A549 (cell line): Measurements from ENCODE around the gene DNA2. TPM values are rescaled to one million over a fixed set of nuclear protein-coding genes. Genes with fewer than 3 reads are reported as not detected.
A peak's percentile ranks its signal among the peaks of the same experiment; 100 is the strongest.

Experiments used
- ATAC-seq, 2 experiments: fragments of 200-7000 bp in 1 of 2; fragments of >200 bp in 1 of 2; cut with Nextera tagmentation in 1 of 2; cut with Tn5 transposase in 1 of 2; 3 replicates each; pipeline versions ENCODE4 v1.8.0 to v1.9.1; 2018 to 2020; ENCODE audit warnings: mild to moderate bottlenecking in 1 of 2, moderate library complexity in 1 of 2
- CTCF ChIA-PET: fragments of 300-600 bp; sonication (Branson Sonifier 250); formaldehyde crosslinking; extraction: SDS; loops from one replicate; lab custom pipeline; 2021; ENCODE audit warnings: antibody characterized with exemption, inconsistent platforms; lab: Yijun Ruan, JAX
- POLR2A ChIA-PET: fragments of 350-600 bp; formaldehyde crosslinking; extraction: SDS; loops from one replicate; lab custom pipeline; 2021; ENCODE audit warnings: antibody characterized with exemption, inconsistent platforms; lab: Yijun Ruan, JAX
- DNase-seq, 2 experiments: peaks; one replicate each; pipeline versions ENCODE4 v3.0.0 to v3.0.0-alpha.2; 2011 to 2016; ENCODE audit warnings: low read depth in 1 of 2, low spot score in 1 of 2
- FAIRE-seq: peaks from 2 replicates; lab custom pipeline; 2011; peaks lifted over from hg19 to GRCh38; lab: Jason Lieb, UNC
- H3K27ac ChIP-seq, 2 experiments: fragments of >200 bp; sonication (Bioruptor Twin); formaldehyde crosslinking; 3 replicates each; pipeline ENCODE4 v1.5.1; 2016 to 2017
- H3K4me1 ChIP-seq: fragments of >200 bp; sonication (Bioruptor Twin); formaldehyde crosslinking; 3 replicates; pipeline ENCODE4 v1.6.1; 2016
- H3K4me2 ChIP-seq: fragments of >200 bp; sonication (Bioruptor Twin); formaldehyde crosslinking; 3 replicates; pipeline ENCODE4 v1.6.1; 2016
- H3K4me3 ChIP-seq: fragments of >200 bp; sonication (Bioruptor Twin); formaldehyde crosslinking; 3 replicates; pipeline ENCODE4 v1.5.1; 2016
- H3K9me3 ChIP-seq: fragments of >200 bp; sonication (Bioruptor Twin); formaldehyde crosslinking; 3 replicates; pipeline ENCODE4 v1.6.1; 2016
- CHD2 ChIP-seq: fragments of 150-350 bp; IDR thresholded peaks from 2 replicates; pipeline ENCODE4 v1.6.1; 2014; ENCODE audit warnings: low read length; ENCODE audit not compliant: partially characterized antibody
- FOSB ChIP-seq: fragments of 250-450 bp; sonication (Bioruptor Pico); IDR thresholded peaks from 2 replicates; pipeline ENCODE4 v1.5.0; 2020; ENCODE audit warnings: mild to moderate bottlenecking, moderate library complexity
- FOSL2 ChIP-seq, 2 experiments: fragments of 450-650 bp in 1 of 2; fragments of >200 bp in 1 of 2; sonication (Bioruptor Twin) in 1 of 2; formaldehyde crosslinking; IDR thresholded peaks; 2 replicates each; pipeline versions ENCODE4 v1.5.0 to v1.6.1; 2016 to 2020; ENCODE audit warnings: mild to moderate bottlenecking in 1 of 2, moderate library complexity in 1 of 2
- GATA3 ChIP-seq: IDR thresholded peaks from 2 replicates; pipeline ENCODE4 v1.6.1; 2012; ENCODE audit warnings: borderline replicate concordance
- HOXB13 ChIP-seq: fragments of 250-450 bp; sonication (Bioruptor Pico); IDR thresholded peaks from 2 replicates; pipeline ENCODE4 v1.5.0; 2020; ENCODE audit warnings: low read depth, mild to moderate bottlenecking, moderate library complexity
- HOXB5 ChIP-seq: fragments of 250-450 bp; sonication (Bioruptor Pico); IDR thresholded peaks from 2 replicates; pipeline ENCODE4 v1.5.0; 2020; ENCODE audit warnings: mild to moderate bottlenecking, moderate library complexity
- KDM1A ChIP-seq: fragments of 200-600 bp; sonication (generic); IDR thresholded peaks from 2 replicates; pipeline ENCODE4 v1.6.1; 2016; ENCODE audit warnings: low read depth, mild to moderate bottlenecking
- MAZ ChIP-seq: fragments of 150-350 bp; IDR thresholded peaks from 2 replicates; pipeline ENCODE4 v1.6.1; 2014; ENCODE audit warnings: antibody characterized with exemption, low read depth, low read length, borderline replicate concordance
- MYC ChIP-seq: IDR thresholded peaks from 2 replicates; pipeline ENCODE4 v1.6.1; 2012; ENCODE audit warnings: mild to moderate bottlenecking, inconsistent platforms, low read length, improper control_type of control experiment, borderline replicate concordance
- NFE2L2 ChIP-seq: fragments of 150-350 bp; conservative IDR thresholded peaks from 2 replicates; pipeline ENCODE4 v1.6.1; 2014; ENCODE audit warnings: low read length
- NR3C1 ChIP-seq: fragments of >200 bp; sonication (Bioruptor Twin); formaldehyde crosslinking; IDR thresholded peaks from 3 replicates; pipeline ENCODE4 v1.6.1; 2017
- PHF8 ChIP-seq: fragments of 200-600 bp; sonication (generic); IDR thresholded peaks from 2 replicates; pipeline ENCODE4 v1.6.1; 2016; ENCODE audit warnings: low read depth, mild to moderate bottlenecking, antibody characterized with exemption, moderate library complexity, borderline replicate concordance
- TP53 ChIP-seq: fragments of 250-450 bp; sonication (Bioruptor Pico); IDR thresholded peaks from 2 replicates; pipeline ENCODE4 v1.5.0; 2021; ENCODE audit warnings: mild to moderate bottlenecking, moderate library complexity
- ZFP36 ChIP-seq: fragments of 450-650 bp; IDR thresholded peaks from 2 replicates; pipeline ENCODE4 v1.6.1; 2014; ENCODE audit warnings: borderline replicate concordance; ENCODE audit not compliant: partially characterized antibody
- ZSCAN20 ChIP-seq: fragments of 250-450 bp; sonication (Bioruptor Pico); IDR thresholded peaks from 2 replicates; pipeline ENCODE4 v1.8.0; 2022; ENCODE audit warnings: mild to moderate bottlenecking, moderate library complexity
- WGBS: methylation state at CpG from one replicate; pipeline ENCODE4 v1.1.6; 2017; ENCODE audit errors: missing lambda C conversion rate; 5-methylcytosine and 5-hydroxymethylcytosine counted together
- polyA plus RNA-seq, 4 experiments: library from polyadenylated mRNA; depleted of rRNA in 3 of 4; stranded (reverse); fragments of >200 nt; fragmentation: RNase III in 1 of 4; extraction: RNeasy Plus Mini Kit Qiagen cat#74134 plus additional on column Dnase treatment in 1 of 4; gene quantifications; 2 replicates in 3 of 4; 3 replicates in 1 of 4; pipeline ENCODE4 v1.2.3, GENCODE V29; 2011 to 2017
- TF ChIP-seq, protein P1 (sequence below): IDR thresholded peaks from 2 replicates; pipeline ENCODE4 v1.6.1; 2012; ENCODE audit warnings: low read depth, borderline replicate concordance
- TF ChIP-seq, protein P2 (sequence below): fragments of >200 bp; sonication (Bioruptor Twin); formaldehyde crosslinking; IDR thresholded peaks from 3 replicates; pipeline ENCODE4 v1.5.1; 2016
- TF ChIP-seq, protein P3 (sequence below): fragments of 250-450 bp; sonication (Bioruptor Pico); IDR thresholded peaks from 2 replicates; pipeline ENCODE4 v1.5.0; 2021; ENCODE audit warnings: mild to moderate bottlenecking, moderate library complexity, borderline replicate concordance
- TF ChIP-seq, protein P4 (sequence below): IDR thresholded peaks from 2 replicates; pipeline ENCODE4 v1.6.1; 2012

DNA2 gene
- polyA plus RNA-seq, 2 of the 4 experiments (the other 2 are of a cell fraction), result 16.5 to 20.1 TPM

DNA sequence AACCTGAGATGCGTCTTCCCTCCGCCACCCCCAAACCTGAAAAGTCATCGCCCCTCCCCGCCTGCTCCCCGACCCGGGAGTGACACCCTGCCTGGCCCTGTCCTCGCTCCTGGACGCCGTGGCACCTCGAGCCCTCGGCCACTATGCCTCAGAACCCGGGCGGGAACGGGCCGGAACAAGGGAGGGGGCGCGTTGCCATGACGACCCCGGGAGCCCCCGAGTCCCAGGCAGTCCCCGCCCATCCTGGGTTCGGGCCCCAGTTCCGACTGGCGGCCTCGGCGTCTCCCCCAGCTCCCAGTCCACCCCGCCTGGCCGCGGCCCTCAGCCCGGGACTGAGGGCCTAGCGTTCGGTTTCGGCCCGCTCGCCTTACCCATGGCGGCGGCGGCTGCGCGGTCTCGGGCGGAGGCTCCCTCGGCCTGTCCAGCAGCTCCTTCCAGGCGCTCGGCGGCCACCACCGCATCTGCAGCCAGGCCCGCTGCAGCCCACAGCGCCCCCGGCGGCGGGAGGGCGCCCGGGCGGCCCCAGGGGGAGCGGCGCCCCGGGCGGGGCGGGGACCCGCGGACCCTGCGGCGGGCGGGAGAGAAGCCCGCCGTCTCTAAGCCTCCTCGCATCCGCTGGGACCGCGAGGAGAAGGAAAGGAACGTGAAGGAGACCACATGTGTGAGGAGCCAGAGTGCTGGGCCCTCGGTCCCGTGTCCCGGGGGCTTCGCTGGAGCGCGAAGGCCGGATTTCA is 64.8 kb downstream of the DNA2 start, which contains the start of gene RUFY2 (continued):
- TF ChIP-seq, protein P1, sequence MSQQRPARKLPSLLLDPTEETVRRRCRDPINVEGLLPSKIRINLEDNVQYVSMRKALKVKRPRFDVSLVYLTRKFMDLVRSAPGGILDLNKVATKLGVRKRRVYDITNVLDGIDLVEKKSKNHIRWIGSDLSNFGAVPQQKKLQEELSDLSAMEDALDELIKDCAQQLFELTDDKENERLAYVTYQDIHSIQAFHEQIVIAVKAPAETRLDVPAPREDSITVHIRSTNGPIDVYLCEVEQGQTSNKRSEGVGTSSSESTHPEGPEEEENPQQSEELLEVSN, result no peak
- TF ChIP-seq NR3C1 (no peak), GATA3 (0 out of 2 replicates have a peak, but pooled peaks have one; percentile 17), NFE2L2 (no peak), HOXB13 (CRISPR knock-in tag) (0 out of 2 replicates have a peak, but pooled peaks have one; percentile 59), CHD2 (no peak), FOSL2 (IDR thresholded peaks at IDR 0.05) (no peak), FOSL2 (CRISPR knock-in tag; IDR thresholded peaks at IDR 0.05) (no peak), PHF8 (peak; percentile 89; the same call in 1 of the 2 replicates)
- TF ChIP-seq, protein P2, sequence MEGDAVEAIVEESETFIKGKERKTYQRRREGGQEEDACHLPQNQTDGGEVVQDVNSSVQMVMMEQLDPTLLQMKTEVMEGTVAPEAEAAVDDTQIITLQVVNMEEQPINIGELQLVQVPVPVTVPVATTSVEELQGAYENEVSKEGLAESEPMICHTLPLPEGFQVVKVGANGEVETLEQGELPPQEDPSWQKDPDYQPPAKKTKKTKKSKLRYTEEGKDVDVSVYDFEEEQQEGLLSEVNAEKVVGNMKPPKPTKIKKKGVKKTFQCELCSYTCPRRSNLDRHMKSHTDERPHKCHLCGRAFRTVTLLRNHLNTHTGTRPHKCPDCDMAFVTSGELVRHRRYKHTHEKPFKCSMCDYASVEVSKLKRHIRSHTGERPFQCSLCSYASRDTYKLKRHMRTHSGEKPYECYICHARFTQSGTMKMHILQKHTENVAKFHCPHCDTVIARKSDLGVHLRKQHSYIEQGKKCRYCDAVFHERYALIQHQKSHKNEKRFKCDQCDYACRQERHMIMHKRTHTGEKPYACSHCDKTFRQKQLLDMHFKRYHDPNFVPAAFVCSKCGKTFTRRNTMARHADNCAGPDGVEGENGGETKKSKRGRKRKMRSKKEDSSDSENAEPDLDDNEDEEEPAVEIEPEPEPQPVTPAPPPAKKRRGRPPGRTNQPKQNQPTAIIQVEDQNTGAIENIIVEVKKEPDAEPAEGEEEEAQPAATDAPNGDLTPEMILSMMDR, result peak; percentile 94
- TF ChIP-seq, protein P3, sequence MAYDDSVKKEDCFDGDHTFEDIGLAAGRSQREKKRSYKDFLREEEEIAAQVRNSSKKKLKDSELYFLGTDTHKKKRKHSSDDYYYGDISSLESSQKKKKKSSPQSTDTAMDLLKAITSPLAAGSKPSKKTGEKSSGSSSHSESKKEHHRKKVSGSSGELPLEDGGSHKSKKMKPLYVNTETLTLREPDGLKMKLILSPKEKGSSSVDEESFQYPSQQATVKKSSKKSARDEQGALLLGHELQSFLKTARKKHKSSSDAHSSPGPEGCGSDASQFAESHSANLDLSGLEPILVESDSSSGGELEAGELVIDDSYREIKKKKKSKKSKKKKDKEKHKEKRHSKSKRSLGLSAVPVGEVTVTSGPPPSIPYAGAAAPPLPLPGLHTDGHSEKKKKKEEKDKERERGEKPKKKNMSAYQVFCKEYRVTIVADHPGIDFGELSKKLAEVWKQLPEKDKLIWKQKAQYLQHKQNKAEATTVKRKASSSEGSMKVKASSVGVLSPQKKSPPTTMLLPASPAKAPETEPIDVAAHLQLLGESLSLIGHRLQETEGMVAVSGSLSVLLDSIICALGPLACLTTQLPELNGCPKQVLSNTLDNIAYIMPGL (CRISPR knock-in tag), result peak; percentile 91; the same call in 1 of the 2 replicates

DNA sequence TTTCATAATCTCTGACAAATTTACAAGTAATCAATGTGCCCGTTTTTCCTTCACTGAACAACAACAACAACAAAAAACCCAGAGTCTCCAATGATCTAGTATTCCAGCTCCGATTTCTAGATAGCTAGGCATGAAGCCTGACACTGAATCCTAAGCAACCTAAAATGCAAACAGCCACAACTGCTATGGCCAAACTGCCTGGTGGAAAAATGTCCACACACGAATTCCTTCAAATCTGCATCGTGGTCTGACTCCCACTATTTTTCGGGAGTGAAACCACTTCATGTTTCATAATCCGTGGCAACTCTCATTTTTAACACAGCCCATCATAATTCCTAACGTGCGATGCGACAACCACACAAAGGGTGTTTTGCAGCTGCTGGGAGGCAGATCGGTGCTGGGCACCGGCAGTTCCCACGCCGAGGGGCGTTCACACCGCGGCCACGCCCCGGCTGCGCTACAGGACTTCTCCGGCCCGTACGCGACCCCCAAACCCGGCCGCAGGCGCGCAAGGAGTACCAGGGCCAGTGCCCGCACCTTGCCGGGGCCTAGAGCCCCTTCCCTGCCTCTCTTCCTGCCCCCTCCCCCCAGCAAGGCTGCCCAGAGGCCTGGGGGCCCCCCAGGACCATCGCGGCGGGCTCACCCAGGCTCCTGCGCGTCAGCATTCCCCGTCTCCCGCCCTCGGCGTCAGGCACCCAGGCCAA is 65.5 kb downstream of the DNA2 start:
- WGBS, result 5% methylated on average over 12 of the region's 38 CpGs
- ATAC-seq (peak; percentile 76 to 83), DNase-seq (peak; percentile 62 to 72)
- POLR2A ChIA-PET, result interaction anchor here (0.6 to 1.6 kb wide), 5 partner anchors 8 to 189 kb away, joined by 3 to 5 read pairs (median 4); partner anchors contain the start of genes DNA2 and PBLD
- no peaks in the 10 kb centered on the region for H3K9me3 ChIP-seq
- H3K4me2 ChIP-seq, result peak overlapping the region; percentile 85
- H3K27ac ChIP-seq, result peak overlapping the region; percentile 91 to 96
- CTCF ChIA-PET, result interaction anchor here (0.6 to 2.8 kb wide), 23 partner anchors 9 to 534 kb away, joined by 3 to 20 read pairs (median 3); no protein-coding TSS in a partner anchor
- no peak for TF ChIP-seq ZSCAN20 (CRISPR knock-in tag)
- no peak for TF ChIP-seq TP53 (CRISPR knock-in tag)
- no peak for TF ChIP-seq KDM1A
- 0 out of 2 replicates have a peak, but pooled peaks have one; percentile 23 for TF ChIP-seq HOXB5 (CRISPR knock-in tag)
- TF ChIP-seq ZFP36, result no peak
- TF ChIP-seq, protein P4, sequence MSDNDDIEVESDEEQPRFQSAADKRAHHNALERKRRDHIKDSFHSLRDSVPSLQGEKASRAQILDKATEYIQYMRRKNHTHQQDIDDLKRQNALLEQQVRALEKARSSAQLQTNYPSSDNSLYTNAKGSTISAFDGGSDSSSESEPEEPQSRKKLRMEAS, result peak; percentile 25; the same call in 1 of the 2 replicates
- no peak; the same call in 1 of the 2 replicates for TF ChIP-seq MYC
- TF ChIP-seq MAZ, result no peak
- 0 out of 2 replicates have a peak, but pooled peaks have one; percentile 82 for TF ChIP-seq FOSB (CRISPR knock-in tag)
- TF ChIP-seq, all 56 proteins: peak for 3
- no peak for FAIRE-seq
- Histone ChIP-seq H3K4me1 (peaks cover 26% of the 10 kb centered on the region), H3K4me3 (peak overlapping the region; percentile 80)
